Esophagus muscularis mucosa (tissue), 4 donors: ENCODE measurements around the gene MBTPS1.

Experiments
- EP300 ChIP-seq: sonication (generic); formaldehyde crosslinking; IDR thresholded peaks from one replicate; pipeline ENCODE4 v1.6.1; 2017; ENCODE audit warnings: antibody characterized with exemption
- POLR2A ChIP-seq: fragments of 450-650 bp; IDR thresholded peaks from one replicate; pipeline ENCODE4 v1.6.1; 2017; ENCODE audit warnings: antibody characterized with exemption, moderate library complexity, mild to moderate bottlenecking, low read depth
- POLR2AphosphoS5 ChIP-seq, 2 donors: sonication (generic); formaldehyde crosslinking; IDR thresholded peaks; one replicate each; pipeline ENCODE4 v1.6.1; 2017; ENCODE audit warnings: antibody characterized with exemption in 2 of 2
- TF ChIP-seq, protein P1 (sequence below), 3 experiments: fragments of 200-600 bp in 2 of 3; fragments of 450-650 bp in 1 of 3; sonication (generic) in 2 of 3; IDR thresholded peaks; one replicate each; pipeline ENCODE4 v1.5.1; 2017 to 2019; ENCODE audit warnings: antibody characterized with exemption in 3 of 3, mild to moderate bottlenecking in 2 of 3, moderate library complexity in 1 of 3

- TF ChIP-seq, protein P1, sequence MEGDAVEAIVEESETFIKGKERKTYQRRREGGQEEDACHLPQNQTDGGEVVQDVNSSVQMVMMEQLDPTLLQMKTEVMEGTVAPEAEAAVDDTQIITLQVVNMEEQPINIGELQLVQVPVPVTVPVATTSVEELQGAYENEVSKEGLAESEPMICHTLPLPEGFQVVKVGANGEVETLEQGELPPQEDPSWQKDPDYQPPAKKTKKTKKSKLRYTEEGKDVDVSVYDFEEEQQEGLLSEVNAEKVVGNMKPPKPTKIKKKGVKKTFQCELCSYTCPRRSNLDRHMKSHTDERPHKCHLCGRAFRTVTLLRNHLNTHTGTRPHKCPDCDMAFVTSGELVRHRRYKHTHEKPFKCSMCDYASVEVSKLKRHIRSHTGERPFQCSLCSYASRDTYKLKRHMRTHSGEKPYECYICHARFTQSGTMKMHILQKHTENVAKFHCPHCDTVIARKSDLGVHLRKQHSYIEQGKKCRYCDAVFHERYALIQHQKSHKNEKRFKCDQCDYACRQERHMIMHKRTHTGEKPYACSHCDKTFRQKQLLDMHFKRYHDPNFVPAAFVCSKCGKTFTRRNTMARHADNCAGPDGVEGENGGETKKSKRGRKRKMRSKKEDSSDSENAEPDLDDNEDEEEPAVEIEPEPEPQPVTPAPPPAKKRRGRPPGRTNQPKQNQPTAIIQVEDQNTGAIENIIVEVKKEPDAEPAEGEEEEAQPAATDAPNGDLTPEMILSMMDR (IDR thresholded peaks at IDR 0.05) = no peak
- TF ChIP-seq POLR2AphosphoS5 (IDR thresholded peaks at IDR 0.05) (no peak), EP300 (no peak), POLR2A (no peak)
Measured at GRCh38 chr16:84131117-84131516, 14.4 kb upstream of the MBTPS1 start.
